A549 (cell line): ENCODE measurements around the gene KRTAP10-2. TPM values are rescaled to one million over a fixed set of nuclear protein-coding genes. Genes with fewer than 3 reads are reported as not detected.
"Not testable (repeated sequence)": the region's sequence is repeated elsewhere in the genome, so short reads cannot be mapped to it uniquely, and the experiment has no call there.

Experiments
- ATAC-seq, 2 experiments: fragments of 200-7000 bp in 1 of 2; fragments of >200 bp in 1 of 2; cut with Nextera tagmentation in 1 of 2; cut with Tn5 transposase in 1 of 2; 3 replicates each; pipeline versions ENCODE4 v1.8.0 to v1.9.1; 2018 to 2020; ENCODE audit warnings: mild to moderate bottlenecking in 1 of 2, moderate library complexity in 1 of 2
- CTCF ChIA-PET: fragments of 300-600 bp; sonication (Branson Sonifier 250); formaldehyde crosslinking; extraction: SDS; loops from one replicate; lab custom pipeline; 2021; ENCODE audit warnings: antibody characterized with exemption, inconsistent platforms; lab: Yijun Ruan, JAX
- POLR2A ChIA-PET: fragments of 350-600 bp; formaldehyde crosslinking; extraction: SDS; loops from one replicate; lab custom pipeline; 2021; ENCODE audit warnings: antibody characterized with exemption, inconsistent platforms; lab: Yijun Ruan, JAX
- DNase-seq, 2 experiments: peaks; one replicate each; pipeline versions ENCODE4 v3.0.0 to v3.0.0-alpha.2; 2011 to 2016; ENCODE audit warnings: low read depth in 1 of 2, low spot score in 1 of 2
- FAIRE-seq: peaks from 2 replicates; lab custom pipeline; 2011; peaks lifted over from hg19 to GRCh38; lab: Jason Lieb, UNC
- H3K27ac ChIP-seq, 2 experiments: fragments of >200 bp; sonication (Bioruptor Twin); formaldehyde crosslinking; 3 replicates each; pipeline ENCODE4 v1.5.1; 2016 to 2017
- H3K4me1 ChIP-seq: fragments of >200 bp; sonication (Bioruptor Twin); formaldehyde crosslinking; 3 replicates; pipeline ENCODE4 v1.6.1; 2016
- H3K4me2 ChIP-seq: fragments of >200 bp; sonication (Bioruptor Twin); formaldehyde crosslinking; 3 replicates; pipeline ENCODE4 v1.6.1; 2016
- H3K4me3 ChIP-seq: fragments of >200 bp; sonication (Bioruptor Twin); formaldehyde crosslinking; 3 replicates; pipeline ENCODE4 v1.5.1; 2016
- H3K9me3 ChIP-seq: fragments of >200 bp; sonication (Bioruptor Twin); formaldehyde crosslinking; 3 replicates; pipeline ENCODE4 v1.6.1; 2016
- CBX2 ChIP-seq: fragments of 200-600 bp; sonication (generic); IDR thresholded peaks from 2 replicates; pipeline ENCODE4 v1.6.1; 2016; ENCODE audit warnings: low read depth, mild to moderate bottlenecking, borderline replicate concordance
- FOSL2 ChIP-seq, 2 experiments: fragments of 450-650 bp in 1 of 2; fragments of >200 bp in 1 of 2; sonication (Bioruptor Twin) in 1 of 2; formaldehyde crosslinking; IDR thresholded peaks; 2 replicates each; pipeline versions ENCODE4 v1.5.0 to v1.6.1; 2016 to 2020; ENCODE audit warnings: mild to moderate bottlenecking in 1 of 2, moderate library complexity in 1 of 2
- FOXS1 ChIP-seq: fragments of 250-450 bp; sonication (Bioruptor Pico); IDR thresholded peaks from 2 replicates; pipeline ENCODE4 v1.5.0; 2020; ENCODE audit warnings: mild to moderate bottlenecking, moderate library complexity
- HDAC2 ChIP-seq: fragments of 200-600 bp; sonication (generic); IDR thresholded peaks from 2 replicates; pipeline ENCODE4 v1.6.1; 2016
- HEYL ChIP-seq: fragments of 250-450 bp; sonication (Bioruptor Pico); IDR thresholded peaks from 2 replicates; pipeline ENCODE4 v1.8.0; 2021; ENCODE audit warnings: mild to moderate bottlenecking, moderate library complexity
- JUNB ChIP-seq: fragments of >200 bp; sonication (Bioruptor Twin); formaldehyde crosslinking; IDR thresholded peaks from 2 replicates; pipeline ENCODE4 v1.6.1; 2016
- KDM5A ChIP-seq: fragments of 200-600 bp; sonication (generic); IDR thresholded peaks from 2 replicates; pipeline ENCODE4 v1.6.1; 2016; ENCODE audit warnings: antibody characterized with exemption, mild to moderate bottlenecking
- MYC ChIP-seq: IDR thresholded peaks from 2 replicates; pipeline ENCODE4 v1.6.1; 2012; ENCODE audit warnings: mild to moderate bottlenecking, inconsistent platforms, low read length, improper control_type of control experiment, borderline replicate concordance
- NR3C1 ChIP-seq: fragments of >200 bp; sonication (Bioruptor Twin); formaldehyde crosslinking; IDR thresholded peaks from 3 replicates; pipeline ENCODE4 v1.6.1; 2017
- POLR2AphosphoS2 ChIP-seq: conservative IDR thresholded peaks from 2 replicates; pipeline ENCODE4 v1.6.1; 2012; ENCODE audit warnings: low read length, improper control_type of control experiment, inconsistent platforms
- RARB ChIP-seq: fragments of 250-450 bp; sonication (Bioruptor Pico); IDR thresholded peaks from 2 replicates; pipeline ENCODE4 v1.8.0; 2021; ENCODE audit warnings: mild to moderate bottlenecking, moderate library complexity
- RCOR1 ChIP-seq: fragments of 150-350 bp; IDR thresholded peaks from 2 replicates; pipeline ENCODE4 v1.6.1; 2014; ENCODE audit warnings: antibody characterized with exemption, low read length, low read depth
- REST ChIP-seq: fragments of 200-600 bp; sonication (generic); IDR thresholded peaks from 2 replicates; pipeline ENCODE4 v1.6.1; 2016; ENCODE audit warnings: antibody characterized with exemption, mild to moderate bottlenecking, moderate library complexity
- RNF2 ChIP-seq: fragments of 200-600 bp; sonication (generic); IDR thresholded peaks from 2 replicates; pipeline ENCODE4 v1.6.1; 2016; ENCODE audit warnings: low read depth, mild to moderate bottlenecking, antibody characterized with exemption, moderate library complexity, borderline replicate concordance
- ZC3H11A ChIP-seq: fragments of 450-650 bp; IDR thresholded peaks from 2 replicates; pipeline ENCODE4 v1.6.1; 2014; ENCODE audit warnings: antibody characterized with exemption, mild to moderate bottlenecking
- WGBS: methylation state at CpG from one replicate; pipeline ENCODE4 v1.1.6; 2017; ENCODE audit errors: missing lambda C conversion rate; 5-methylcytosine and 5-hydroxymethylcytosine counted together
- polyA plus RNA-seq, 4 experiments: library from polyadenylated mRNA; depleted of rRNA in 3 of 4; stranded (reverse); fragments of >200 nt; fragmentation: RNase III in 1 of 4; extraction: RNeasy Plus Mini Kit Qiagen cat#74134 plus additional on column Dnase treatment in 1 of 4; gene quantifications; 2 replicates in 3 of 4; 3 replicates in 1 of 4; pipeline ENCODE4 v1.2.3, GENCODE V29; 2011 to 2017
- TF ChIP-seq, protein P1 (sequence below): fragments of 250-450 bp; sonication (Bioruptor Pico); IDR thresholded peaks from 2 replicates; pipeline ENCODE4 v1.5.0; 2021; ENCODE audit warnings: mild to moderate bottlenecking, moderate library complexity, borderline replicate concordance
- TF ChIP-seq, protein P2 (sequence below): fragments of 450-650 bp; IDR thresholded peaks from 2 replicates; pipeline ENCODE4 v1.6.1; 2014; ENCODE audit warnings: antibody characterized with exemption

Gene KRTAP10-2
- polyA plus RNA-seq, 2 of the 4 experiments (the other 2 are of a cell fraction): not detected

DNA sequence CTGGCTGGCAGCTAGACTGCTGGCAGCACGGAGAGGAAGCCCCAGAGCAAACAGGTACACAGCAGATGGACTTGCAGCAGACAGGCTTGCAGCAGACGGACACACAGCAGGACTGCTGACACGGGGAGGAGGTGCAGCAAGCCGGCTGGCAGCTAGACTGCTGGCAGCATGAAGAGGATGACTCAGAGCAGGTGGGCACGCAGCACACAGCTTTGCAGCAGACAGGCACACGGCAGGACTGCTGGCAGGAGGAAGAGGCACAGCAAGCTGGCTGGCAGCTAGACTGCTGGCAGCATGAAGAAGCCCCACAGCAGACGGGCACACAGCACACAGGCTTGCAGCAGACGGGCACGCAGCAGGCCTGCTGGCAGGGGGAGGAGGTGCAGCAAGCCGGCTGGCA is 498 bp downstream of the KRTAP10-2 start:
- 20% methylated on average over 1 of the region's 10 CpGs for WGBS
- H3K4me2 ChIP-seq: no peak overlapping the region
- no peak for ATAC-seq
- POLR2A ChIA-PET: no interaction called here
- H3K9me3 ChIP-seq: peaks cover 7% of the 10 kb centered on the region; the same call in 2 of the 3 replicates
- H3K4me3 ChIP-seq: no peak overlapping the region
- TF ChIP-seq FOXS1: no peak
- TF ChIP-seq RARB: no peak
- TF ChIP-seq, protein P1, sequence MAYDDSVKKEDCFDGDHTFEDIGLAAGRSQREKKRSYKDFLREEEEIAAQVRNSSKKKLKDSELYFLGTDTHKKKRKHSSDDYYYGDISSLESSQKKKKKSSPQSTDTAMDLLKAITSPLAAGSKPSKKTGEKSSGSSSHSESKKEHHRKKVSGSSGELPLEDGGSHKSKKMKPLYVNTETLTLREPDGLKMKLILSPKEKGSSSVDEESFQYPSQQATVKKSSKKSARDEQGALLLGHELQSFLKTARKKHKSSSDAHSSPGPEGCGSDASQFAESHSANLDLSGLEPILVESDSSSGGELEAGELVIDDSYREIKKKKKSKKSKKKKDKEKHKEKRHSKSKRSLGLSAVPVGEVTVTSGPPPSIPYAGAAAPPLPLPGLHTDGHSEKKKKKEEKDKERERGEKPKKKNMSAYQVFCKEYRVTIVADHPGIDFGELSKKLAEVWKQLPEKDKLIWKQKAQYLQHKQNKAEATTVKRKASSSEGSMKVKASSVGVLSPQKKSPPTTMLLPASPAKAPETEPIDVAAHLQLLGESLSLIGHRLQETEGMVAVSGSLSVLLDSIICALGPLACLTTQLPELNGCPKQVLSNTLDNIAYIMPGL (CRISPR knock-in tag): no peak
- no peak for TF ChIP-seq JUNB
- no peak for TF ChIP-seq REST
- no peak for TF ChIP-seq RCOR1
- no peak for TF ChIP-seq KDM5A
- TF ChIP-seq FOSL2 (IDR thresholded peaks at IDR 0.05): no peak
- no peak for TF ChIP-seq FOSL2 (CRISPR knock-in tag; IDR thresholded peaks at IDR 0.05)
- TF ChIP-seq, protein P2, sequence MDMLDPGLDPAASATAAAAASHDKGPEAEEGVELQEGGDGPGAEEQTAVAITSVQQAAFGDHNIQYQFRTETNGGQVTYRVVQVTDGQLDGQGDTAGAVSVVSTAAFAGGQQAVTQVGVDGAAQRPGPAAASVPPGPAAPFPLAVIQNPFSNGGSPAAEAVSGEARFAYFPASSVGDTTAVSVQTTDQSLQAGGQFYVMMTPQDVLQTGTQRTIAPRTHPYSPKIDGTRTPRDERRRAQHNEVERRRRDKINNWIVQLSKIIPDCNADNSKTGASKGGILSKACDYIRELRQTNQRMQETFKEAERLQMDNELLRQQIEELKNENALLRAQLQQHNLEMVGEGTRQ: no peak
- no peak for TF ChIP-seq HEYL (CRISPR knock-in tag)
- TF ChIP-seq NR3C1: no peak
- TF ChIP-seq POLR2AphosphoS2: no peak
- no peak for TF ChIP-seq RNF2
- TF ChIP-seq CBX2: no peak
- TF ChIP-seq HDAC2: no peak
- no peak for TF ChIP-seq ZC3H11A
- no peak for TF ChIP-seq MYC
- TF ChIP-seq, all 56 proteins: peak for 0
- Histone ChIP-seq H3K4me1 (no peaks in the 10 kb centered on the region), H3K27ac (no peak overlapping the region)
- no peak for FAIRE-seq
- CTCF ChIA-PET: interaction anchor here (1.5 kb wide), 1 partner anchor 24 kb away, joined by 4 read pairs; no protein-coding TSS in a partner anchor
- no peak for DNase-seq

DNA sequence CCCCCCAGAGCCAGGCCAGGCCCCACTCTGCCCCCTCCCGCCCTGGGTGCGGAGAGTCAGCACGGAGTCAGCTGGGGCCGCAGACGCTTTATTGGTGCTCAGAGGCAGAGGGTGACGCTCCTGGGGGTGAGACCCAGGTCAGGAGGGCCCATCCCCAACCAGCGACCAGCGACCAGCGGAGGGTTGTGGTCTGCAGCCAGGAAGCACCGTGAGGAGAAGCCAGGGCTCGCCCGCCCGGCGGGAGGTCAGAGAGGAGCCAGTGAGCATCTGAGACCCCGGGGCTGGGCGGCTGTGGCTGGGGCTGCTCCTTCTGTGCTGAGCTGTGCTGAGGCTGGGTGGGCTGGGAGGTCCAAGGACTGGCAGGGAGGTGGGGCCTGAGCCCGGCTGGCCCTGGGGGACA is 1.0 kb downstream of the KRTAP10-2 start:
- FAIRE-seq, DNase-seq, ATAC-seq: not testable (repeated sequence)

More for the DNA sequence above, 1.0 kb downstream of the KRTAP10-2 start:
- POLR2A ChIA-PET, H3K4me2 ChIP-seq, H3K9me3 ChIP-seq, H3K27ac ChIP-seq, H3K4me1 ChIP-seq, H3K4me3 ChIP-seq: not testable (repeated sequence)
- CTCF ChIA-PET: interaction anchor here (1.5 kb wide), 1 partner anchor 24 kb away, joined by 4 read pairs; no protein-coding TSS in a partner anchor
- WGBS: 63% methylated on average over 9 of the region's 17 CpGs
